Measurements from ENCODE around the gene RBM45. TPM values are rescaled to one million over a fixed set of nuclear protein-coding genes. Genes with fewer than 3 reads are reported as not detected.
"Not testable (repeated sequence)": the region's sequence is repeated elsewhere in the genome, so short reads cannot be mapped to it uniquely, and the experiment has no call there.

Gene RBM45
- total RNA-seq, 1 donor from 2014 or later, result 11.0 TPM

DNA sequence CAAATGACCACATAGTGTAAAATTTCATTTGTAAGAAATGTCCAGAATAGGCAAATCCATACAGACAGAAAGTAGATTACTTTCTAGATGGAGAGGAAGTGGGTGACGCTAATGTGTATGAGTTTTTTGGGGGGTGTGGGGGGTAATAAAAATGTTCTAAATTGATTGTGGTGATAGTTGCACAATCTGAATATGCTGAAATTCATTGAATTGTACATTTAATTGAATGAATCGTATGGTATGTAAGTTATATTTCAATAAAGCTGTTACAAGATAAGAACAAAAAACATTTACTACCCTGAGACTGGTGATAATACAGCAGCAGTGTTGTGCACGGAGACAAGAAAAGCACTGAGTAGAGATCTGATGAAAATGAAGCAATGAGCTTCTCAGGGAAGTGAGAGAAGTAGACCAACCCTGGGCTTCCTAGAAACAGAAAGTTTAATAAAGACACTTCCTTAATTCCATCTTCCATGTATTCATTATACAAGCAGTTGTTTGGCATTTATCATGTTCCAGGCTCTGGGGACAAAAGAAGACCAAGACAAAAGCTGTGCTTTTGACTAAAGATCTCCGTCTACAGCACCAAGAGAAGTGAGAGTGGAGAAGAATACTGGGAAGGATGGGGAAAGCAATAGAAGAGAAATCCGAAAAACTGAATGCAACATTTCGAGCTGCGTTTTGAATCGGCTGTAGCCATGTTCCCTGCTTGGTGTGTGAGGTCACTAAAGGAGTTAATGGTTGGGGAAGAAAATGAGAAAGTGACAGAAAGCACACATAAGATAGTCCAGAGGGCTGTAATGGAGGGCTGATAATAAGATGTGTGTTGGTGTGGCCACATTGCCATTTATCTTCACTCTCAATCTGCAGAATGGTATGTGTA, 37.9 kb upstream of the RBM45 start:
- peaks cover 7 to 14% (median 12%) of the 10 kb centered on the region in 3 donors for H3K4me1 ChIP-seq (ENCODE audit: control insufficient read depth in 3 of 3, insufficient read depth in 3 of 3, low read length in 3 of 3)
- H3K4me3 ChIP-seq (ENCODE audit: low read length in 3 of 3), result no peak overlapping the region
- H3K36me3 ChIP-seq (ENCODE audit: control insufficient read depth in 3 of 3, insufficient read depth in 3 of 3, low read length in 3 of 3), result no peaks in the 10 kb centered on the region
- H3K27me3 ChIP-seq (ENCODE audit: control insufficient read depth in 3 of 3, insufficient read depth in 3 of 3, low read length in 3 of 3), result no peaks in the 10 kb centered on the region
- H3K9ac ChIP-seq (ENCODE audit: low read depth in 1 of 3, low read length in 3 of 3), result no peak overlapping the region
- H3K27ac ChIP-seq (ENCODE audit: low read depth, low read length), result no peak overlapping the region
- no peaks in the 10 kb centered on the region for H3K9me3 ChIP-seq (ENCODE audit: control insufficient read depth in 3 of 3, low read length in 3 of 3)

DNA sequence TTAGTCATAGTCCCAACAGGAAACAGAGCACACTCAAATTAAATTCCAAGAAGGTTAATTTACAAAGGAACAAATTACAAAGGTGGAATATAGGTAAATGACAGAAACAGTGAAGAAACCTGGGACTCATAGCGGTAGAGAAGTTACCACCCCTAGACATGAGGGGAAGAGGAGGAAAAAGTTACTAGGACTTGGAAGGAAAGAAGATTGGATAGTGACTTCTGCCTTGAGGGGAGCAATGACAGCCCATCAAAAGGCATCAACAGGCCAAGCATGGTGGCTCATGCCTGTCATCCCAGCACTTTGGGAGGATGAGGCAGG, 37.3 kb upstream of the RBM45 start:
- H3K27ac ChIP-seq (ENCODE audit: low read depth, low read length), result no peak overlapping the region
- no peaks in the 10 kb centered on the region for H3K9me3 ChIP-seq (ENCODE audit: control insufficient read depth in 3 of 3, low read length in 3 of 3)
- no peak overlapping the region for H3K4me3 ChIP-seq (ENCODE audit: low read length in 3 of 3)
- no peak overlapping the region for H3K9ac ChIP-seq (ENCODE audit: low read depth in 1 of 3, low read length in 3 of 3)
- H3K4me1 ChIP-seq (ENCODE audit: control insufficient read depth in 3 of 3, insufficient read depth in 3 of 3, low read length in 3 of 3), result peaks cover 7 to 14% (median 12%) of the 10 kb centered on the region in 3 donors
- H3K27me3 ChIP-seq (ENCODE audit: control insufficient read depth in 3 of 3, insufficient read depth in 3 of 3, low read length in 3 of 3), result no peaks in the 10 kb centered on the region
- H3K36me3 ChIP-seq (ENCODE audit: control insufficient read depth in 3 of 3, insufficient read depth in 3 of 3, low read length in 3 of 3), result no peaks in the 10 kb centered on the region

- Histone ChIP-seq H3K9ac (ENCODE audit: low read depth in 1 of 3, low read length in 3 of 3) (no peak overlapping the region), H3K36me3 (ENCODE audit: control insufficient read depth in 3 of 3, insufficient read depth in 3 of 3, low read length in 3 of 3) (no peaks in the 10 kb centered on the region), H3K27ac (ENCODE audit: low read depth, low read length) (no peak overlapping the region), H3K4me1 (ENCODE audit: control insufficient read depth in 3 of 3, insufficient read depth in 3 of 3, low read length in 3 of 3) (peaks cover 7 to 14% (median 12%) of the 10 kb centered on the region in 3 donors), H3K4me3 (ENCODE audit: low read length in 3 of 3) (no peak overlapping the region), H3K27me3 (ENCODE audit: control insufficient read depth in 3 of 3, insufficient read depth in 3 of 3, low read length in 3 of 3) (no peaks in the 10 kb centered on the region), H3K9me3 (ENCODE audit: control insufficient read depth in 3 of 3, low read length in 3 of 3) (no peaks in the 10 kb centered on the region)
Observed at GRCh38 chr2:178076130-178076529, 36.1 kb upstream of the RBM45 start.

DNA sequence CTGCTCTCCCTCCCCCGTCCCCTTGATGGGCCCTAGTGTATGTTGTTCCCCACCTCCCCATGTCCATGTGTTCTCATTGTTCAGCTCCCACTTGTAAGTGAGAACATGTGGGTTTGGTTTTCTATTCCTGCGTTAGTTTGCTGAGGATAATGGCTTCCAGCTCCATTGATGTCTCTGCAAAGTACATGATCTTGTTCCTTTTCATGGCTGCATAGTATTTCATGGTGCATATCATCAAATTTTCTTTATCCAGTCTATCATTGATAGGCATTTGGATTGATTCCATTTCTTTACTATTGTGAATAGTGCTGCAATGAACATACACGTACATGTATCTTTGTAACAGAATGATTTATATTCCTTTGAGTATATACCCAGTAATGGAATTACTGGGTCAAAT, 33.0 kb upstream of the RBM45 start:
- H3K9me3 ChIP-seq (ENCODE audit: control insufficient read depth in 3 of 3, low read length in 3 of 3); H3K4me3 ChIP-seq (ENCODE audit: low read length in 3 of 3); H3K27me3 ChIP-seq (ENCODE audit: control insufficient read depth in 3 of 3, insufficient read depth in 3 of 3, low read length in 3 of 3); H3K4me1 ChIP-seq (ENCODE audit: control insufficient read depth in 3 of 3, insufficient read depth in 3 of 3, low read length in 3 of 3); H3K9ac ChIP-seq (ENCODE audit: low read depth in 1 of 3, low read length in 3 of 3); H3K27ac ChIP-seq (ENCODE audit: low read depth, low read length); H3K36me3 ChIP-seq (ENCODE audit: control insufficient read depth in 3 of 3, insufficient read depth in 3 of 3, low read length in 3 of 3): not testable (repeated sequence)

DNA sequence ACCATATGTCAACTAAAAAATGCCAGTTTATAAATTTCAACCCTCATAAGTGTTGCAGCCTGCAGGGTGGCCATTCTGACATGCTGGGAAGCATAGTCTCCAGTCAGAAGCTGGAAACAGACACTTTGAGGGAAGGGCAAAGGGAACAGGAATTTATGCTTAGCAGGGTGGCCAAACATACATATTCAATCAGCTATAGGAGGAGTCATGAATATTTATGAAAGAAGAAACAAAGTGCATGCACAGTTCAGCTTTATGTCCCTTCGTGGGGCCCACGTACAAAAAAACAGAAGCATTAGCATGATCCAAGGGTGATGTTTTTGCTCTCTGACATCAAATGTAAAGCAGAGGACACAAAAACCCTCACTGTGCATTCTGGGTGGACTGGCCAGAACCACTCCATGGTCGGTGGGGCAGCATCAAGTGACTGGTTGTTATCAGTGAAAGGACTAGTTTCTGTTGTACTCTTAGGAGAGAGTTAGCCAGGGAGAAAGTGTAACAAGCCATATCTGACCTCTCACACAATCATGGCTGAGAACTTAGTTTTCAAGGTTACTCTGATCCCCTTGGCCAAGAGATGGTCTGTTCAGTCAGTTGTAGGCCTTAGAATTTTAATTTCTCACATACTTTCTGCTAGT, 29.7 kb upstream of the RBM45 start:
- no peaks in the 10 kb centered on the region for H3K36me3 ChIP-seq (ENCODE audit: control insufficient read depth in 3 of 3, insufficient read depth in 3 of 3, low read length in 3 of 3)
- no peaks in the 10 kb centered on the region for H3K9me3 ChIP-seq (ENCODE audit: control insufficient read depth in 3 of 3, low read length in 3 of 3)
- no peaks in the 10 kb centered on the region for H3K27me3 ChIP-seq (ENCODE audit: control insufficient read depth in 3 of 3, insufficient read depth in 3 of 3, low read length in 3 of 3)
- no peak overlapping the region for H3K27ac ChIP-seq (ENCODE audit: low read depth, low read length)
- H3K9ac ChIP-seq (ENCODE audit: low read depth in 1 of 3, low read length in 3 of 3), result no peak overlapping the region
- H3K4me1 ChIP-seq (ENCODE audit: control insufficient read depth in 3 of 3, insufficient read depth in 3 of 3, low read length in 3 of 3), result no peaks in the 10 kb centered on the region
- H3K4me3 ChIP-seq (ENCODE audit: low read length in 3 of 3), result no peak overlapping the region

DNA sequence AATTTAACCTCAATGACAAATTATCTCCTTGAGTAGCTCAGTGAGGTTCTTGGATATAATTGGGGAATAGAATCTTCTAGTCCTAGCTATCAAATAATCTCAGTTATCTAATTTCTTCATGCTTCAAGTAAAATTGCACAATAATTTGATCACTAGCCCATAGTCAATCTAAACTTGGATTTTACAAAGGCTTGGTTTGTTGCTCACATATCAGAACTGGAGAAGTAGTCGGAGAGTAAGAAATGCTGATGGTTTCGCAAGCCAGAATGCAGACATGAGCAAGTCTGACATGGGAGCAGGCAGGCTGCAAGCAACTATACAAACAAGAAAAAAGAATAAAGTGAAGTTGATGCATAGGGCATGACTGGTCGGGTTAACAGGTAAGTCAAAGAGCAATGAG, 28.0 kb upstream of the RBM45 start:
- H3K9me3 ChIP-seq (ENCODE audit: control insufficient read depth in 3 of 3, low read length in 3 of 3), result no peaks in the 10 kb centered on the region
- H3K36me3 ChIP-seq (ENCODE audit: control insufficient read depth in 3 of 3, insufficient read depth in 3 of 3, low read length in 3 of 3), result no peaks in the 10 kb centered on the region
- peaks cover 0 to under 1% (median 0%) of the 10 kb centered on the region in 3 donors for H3K4me1 ChIP-seq (ENCODE audit: control insufficient read depth in 3 of 3, insufficient read depth in 3 of 3, low read length in 3 of 3)
- H3K27me3 ChIP-seq (ENCODE audit: control insufficient read depth in 3 of 3, insufficient read depth in 3 of 3, low read length in 3 of 3), result no peaks in the 10 kb centered on the region
- H3K27ac ChIP-seq (ENCODE audit: low read depth, low read length), result no peak overlapping the region
- no peak overlapping the region for H3K9ac ChIP-seq (ENCODE audit: low read depth in 1 of 3, low read length in 3 of 3)
- H3K4me3 ChIP-seq (ENCODE audit: low read length in 3 of 3), result no peak overlapping the region

DNA sequence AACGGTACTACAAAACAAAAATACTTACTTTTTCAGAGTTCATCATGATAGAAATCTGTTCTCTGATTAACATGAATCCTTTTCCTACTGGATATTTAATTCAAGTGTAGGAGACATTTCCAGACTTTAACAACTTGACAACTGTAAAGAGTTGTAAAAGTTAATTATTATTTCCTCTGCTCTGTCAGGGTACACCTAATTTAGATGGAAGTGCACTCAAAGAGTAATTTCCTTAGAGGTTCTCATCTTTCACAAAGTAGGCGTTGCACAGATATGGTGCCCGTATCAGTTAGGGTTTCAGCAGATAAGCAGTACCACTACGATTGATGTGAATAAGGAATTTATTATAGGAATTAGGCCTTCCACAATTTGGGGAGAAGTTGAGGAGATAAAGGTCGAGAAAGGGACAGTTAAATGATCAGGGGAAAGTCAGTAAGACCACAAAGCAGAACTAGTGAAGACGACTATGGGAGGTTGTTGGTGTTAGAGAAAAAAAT, 23.4 kb upstream of the RBM45 start:
- no peak overlapping the region for H3K4me3 ChIP-seq (ENCODE audit: low read length in 3 of 3)
- no peaks in the 10 kb centered on the region for H3K9me3 ChIP-seq (ENCODE audit: control insufficient read depth in 3 of 3, low read length in 3 of 3)
- H3K36me3 ChIP-seq (ENCODE audit: control insufficient read depth in 3 of 3, insufficient read depth in 3 of 3, low read length in 3 of 3), result no peaks in the 10 kb centered on the region
- H3K9ac ChIP-seq (ENCODE audit: low read depth in 1 of 3, low read length in 3 of 3), result no peak overlapping the region
- no peaks in the 10 kb centered on the region for H3K27me3 ChIP-seq (ENCODE audit: control insufficient read depth in 3 of 3, insufficient read depth in 3 of 3, low read length in 3 of 3)
- H3K4me1 ChIP-seq (ENCODE audit: control insufficient read depth in 3 of 3, insufficient read depth in 3 of 3, low read length in 3 of 3), result peaks cover 0 to 2% (median 0%) of the 10 kb centered on the region in 3 donors
- H3K27ac ChIP-seq (ENCODE audit: low read depth, low read length), result no peak overlapping the region

- Histone ChIP-seq H3K27me3 (ENCODE audit: control insufficient read depth in 3 of 3, insufficient read depth in 3 of 3, low read length in 3 of 3) (no peaks in the 10 kb centered on the region), H3K9me3 (ENCODE audit: control insufficient read depth in 3 of 3, low read length in 3 of 3) (no peaks in the 10 kb centered on the region), H3K4me1 (ENCODE audit: control insufficient read depth in 3 of 3, insufficient read depth in 3 of 3, low read length in 3 of 3) (peaks cover 0 to 2% (median 0%) of the 10 kb centered on the region in 3 donors), H3K36me3 (ENCODE audit: control insufficient read depth in 3 of 3, insufficient read depth in 3 of 3, low read length in 3 of 3) (no peaks in the 10 kb centered on the region), H3K9ac (ENCODE audit: low read depth in 1 of 3, low read length in 3 of 3) (no peak overlapping the region), H3K4me3 (ENCODE audit: low read length in 3 of 3) (no peak overlapping the region), H3K27ac (ENCODE audit: low read depth, low read length) (no peak overlapping the region)
Observed at GRCh38 chr2:178093471-178093870, 18.8 kb upstream of the RBM45 start.

DNA sequence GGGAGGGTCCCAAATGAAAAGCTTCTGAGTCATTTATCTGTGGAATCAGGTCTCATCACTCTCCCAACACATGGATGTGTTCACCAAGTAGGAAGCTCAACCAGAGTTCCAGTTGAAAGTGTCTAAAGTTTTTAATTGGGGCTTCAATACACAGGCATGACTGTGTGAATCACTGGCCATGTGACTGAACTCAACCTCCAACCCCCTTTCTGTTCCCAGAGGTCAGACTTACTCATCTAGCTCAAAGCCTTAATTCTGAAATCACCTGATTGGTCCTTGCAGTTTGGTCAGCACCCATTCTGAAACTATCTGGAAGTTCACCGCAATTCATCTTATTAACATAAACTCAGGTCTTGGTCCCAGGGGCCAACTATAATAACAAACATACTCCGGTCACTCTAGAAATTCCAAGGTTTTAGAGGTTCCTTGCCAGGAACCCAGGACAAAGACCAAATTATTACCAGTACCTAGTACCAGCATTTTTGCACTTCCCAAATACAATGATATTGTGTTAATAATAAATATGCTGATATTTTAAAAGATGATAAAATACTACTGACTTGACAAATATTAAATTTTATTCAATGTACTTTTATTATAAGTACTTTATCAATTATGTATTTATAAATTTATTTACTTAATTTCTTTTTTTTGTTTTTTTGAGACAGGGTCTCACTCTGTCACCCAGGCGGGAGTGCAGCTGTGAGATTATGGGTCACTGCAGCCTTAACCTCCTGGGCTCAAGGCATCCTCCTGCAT, 10.7 kb upstream of the RBM45 start:
- Histone ChIP-seq H3K9me3 (ENCODE audit: control insufficient read depth in 3 of 3, low read length in 3 of 3) (no peaks in the 10 kb centered on the region), H3K36me3 (ENCODE audit: control insufficient read depth in 3 of 3, insufficient read depth in 3 of 3, low read length in 3 of 3) (no peaks in the 10 kb centered on the region), H3K27ac (ENCODE audit: low read depth, low read length) (no peak overlapping the region), H3K4me3 (ENCODE audit: low read length in 3 of 3) (no peak overlapping the region), H3K9ac (ENCODE audit: low read depth in 1 of 3, low read length in 3 of 3) (no peak overlapping the region), H3K27me3 (ENCODE audit: control insufficient read depth in 3 of 3, insufficient read depth in 3 of 3, low read length in 3 of 3) (no peaks in the 10 kb centered on the region), H3K4me1 (ENCODE audit: control insufficient read depth in 3 of 3, insufficient read depth in 3 of 3, low read length in 3 of 3) (no peaks in the 10 kb centered on the region)

DNA sequence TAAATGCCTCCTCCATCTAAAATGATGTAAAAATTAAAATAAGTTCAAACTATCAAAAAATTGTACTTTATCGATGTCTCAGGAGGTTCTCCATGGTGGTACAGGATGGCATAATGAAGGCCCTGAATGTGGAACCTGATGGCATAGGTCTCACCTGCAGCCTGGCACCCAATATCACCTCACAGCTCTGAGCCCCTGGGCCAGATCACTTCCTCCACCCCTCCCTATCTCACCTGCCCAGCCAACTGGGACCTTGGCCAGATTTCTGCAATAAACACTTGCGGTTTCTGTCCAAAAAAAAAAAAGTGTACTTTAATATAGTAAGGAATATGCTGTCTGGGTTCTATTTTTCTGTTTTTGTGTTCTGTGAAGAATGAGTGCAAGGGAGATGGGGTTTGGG, 6.7 kb upstream of the RBM45 start:
- no peaks in the 10 kb centered on the region for H3K4me1 ChIP-seq (ENCODE audit: control insufficient read depth in 3 of 3, insufficient read depth in 3 of 3, low read length in 3 of 3)
- H3K27me3 ChIP-seq (ENCODE audit: control insufficient read depth in 3 of 3, insufficient read depth in 3 of 3, low read length in 3 of 3), result no peaks in the 10 kb centered on the region
- no peak overlapping the region for H3K9ac ChIP-seq (ENCODE audit: low read depth in 1 of 3, low read length in 3 of 3)
- H3K9me3 ChIP-seq (ENCODE audit: control insufficient read depth in 3 of 3, low read length in 3 of 3), result no peaks in the 10 kb centered on the region
- H3K27ac ChIP-seq (ENCODE audit: low read depth, low read length), result no peak overlapping the region
- no peaks in the 10 kb centered on the region for H3K36me3 ChIP-seq (ENCODE audit: control insufficient read depth in 3 of 3, insufficient read depth in 3 of 3, low read length in 3 of 3)
- H3K4me3 ChIP-seq (ENCODE audit: low read length in 3 of 3), result no peak overlapping the region

All from skeletal muscle tissue (tissue), 4 donors.